Liver (tissue), 9 donors: ENCODE results near the gene FRG1. TPM values are rescaled to one million over a fixed set of nuclear protein-coding genes. Genes with fewer than 3 reads are reported as not detected.
"Not testable (repeated sequence)": the region's sequence is repeated elsewhere in the genome, so short reads cannot be mapped to it uniquely, and the experiment has no call there.

Experiments
- DNase-seq: peaks from one replicate; pipeline ENCODE4 v3.0.0-alpha.2; 2017; ENCODE audit warnings: low spot score
- H3K27ac ChIP-seq, 2 donors: one replicate each; pipeline ENCODE4 v1.7.0; 2013; ENCODE audit warnings: inconsistent platforms in 2 of 2, low read length in 2 of 2, control low read depth in 1 of 2, low read depth in 1 of 2, mild to moderate bottlenecking in 1 of 2
- H3K27me3 ChIP-seq, 4 donors: one replicate each; pipeline versions ENCODE4 v1.6.1 to v1.7.0; 2013; ENCODE audit warnings: low read length in 3 of 4, inconsistent platforms in 1 of 4, mild to moderate bottlenecking in 1 of 4, moderate library complexity in 1 of 4; ENCODE audit not compliant: control insufficient read depth in 4 of 4, insufficient read depth in 4 of 4
- H3K36me3 ChIP-seq, 4 donors: one replicate each; pipeline versions ENCODE4 v1.6.1 to v1.7.0; 2013; ENCODE audit warnings: low read length in 3 of 4, mild to moderate bottlenecking in 3 of 4, low read depth in 1 of 4, moderate library complexity in 1 of 4; ENCODE audit not compliant: control insufficient read depth in 4 of 4, insufficient read depth in 3 of 4
- H3K4me1 ChIP-seq, 4 donors: one replicate each; pipeline versions ENCODE4 v1.6.1 to v1.7.0; 2013; ENCODE audit warnings: low read length in 3 of 4, mild to moderate bottlenecking in 3 of 4, moderate library complexity in 1 of 4; ENCODE audit not compliant: control insufficient read depth in 4 of 4, insufficient read depth in 4 of 4
- H3K4me3 ChIP-seq, 3 donors: one replicate each; pipeline versions ENCODE4 v1.6.1 to v1.7.0; 2013; ENCODE audit warnings: low read length in 3 of 3, control low read depth in 1 of 3, low read depth in 1 of 3, mild to moderate bottlenecking in 1 of 3
- H3K9ac ChIP-seq, 2 donors: one replicate each; pipeline ENCODE4 v1.7.0; 2013; ENCODE audit warnings: low read length in 2 of 2, mild to moderate bottlenecking in 2 of 2, moderate library complexity in 2 of 2, control low read depth in 1 of 2, low read depth in 1 of 2
- H3K9me3 ChIP-seq, 4 donors: one replicate each; pipeline versions ENCODE4 v1.6.1 to v1.7.0; 2013; ENCODE audit warnings: low read length in 3 of 4; ENCODE audit not compliant: control insufficient read depth in 4 of 4
- CTCF ChIP-seq: fragments of 150-350 bp; IDR thresholded peaks from 2 replicates; pipeline ENCODE4 v1.5.1; 2017; ENCODE audit warnings: improper control_type of control experiment, low read depth, low read length; ENCODE audit not compliant: missing input control
- FOXA1 ChIP-seq: IDR thresholded peaks from 2 replicates; pipeline ENCODE4 v1.6.1; 2016; ENCODE audit warnings: antibody characterized with exemption
- HNF4G ChIP-seq: IDR thresholded peaks from 2 replicates; pipeline ENCODE4 v1.6.1; 2016; ENCODE audit warnings: antibody characterized with exemption
- NR2F2 ChIP-seq: IDR thresholded peaks from 2 replicates; pipeline ENCODE4 v1.6.1; 2016; ENCODE audit warnings: antibody characterized with exemption
- WGBS: extraction: QIAGEN DNeasy Blood & Tissue Kit; methylation state at CpG from one replicate; pipeline ENCODE4 v1.1.7; 2013; 5-methylcytosine and 5-hydroxymethylcytosine counted together
- polyA plus RNA-seq, 2 donors: library from polyadenylated mRNA; stranded (reverse) in 1 of 2; unstranded in 1 of 2; fragments of 200-250 nt in 1 of 2; fragments of >200 nt in 1 of 2; fragmentation: Nextera tagmentation in 1 of 2; extraction: Ambion mirVana in 1 of 2; gene quantifications; one replicate each; pipeline versions ENCODE4 v1.2.1 to v1.2.3, GENCODE V29; 2013 to 2015
- total RNA-seq, 2 donors: library from RNA; depleted of rRNA; stranded (reverse); fragments of >200 nt; gene quantifications; one replicate each; pipeline ENCODE4 v1.2.3, GENCODE V29; 2014
- donor health status: healthy.
- donor health status: healthy.
- donor health status: healthy.
- donor health status: healthy.
- donor health status: healthy.

The FRG1 gene
- total and polyA plus RNA-seq, 4 donors = 11.5 to 19.5 (median 16.4) TPM

- not testable (repeated sequence) for H3K4me3 ChIP-seq, H3K27me3 ChIP-seq, DNase-seq, H3K27ac ChIP-seq, H3K9me3 ChIP-seq, H3K36me3 ChIP-seq, H3K9ac ChIP-seq
- 86% methylated on average over 5 of the region's 5 CpGs for WGBS
- H3K4me1 ChIP-seq = peaks cover 5 to 13% (median 10%) of the 10 kb centered on the region in 4 donors
Observed at GRCh38 chr4:189944077-189944476, 3.4 kb downstream of the FRG1 start.

GRCh38 chr4:189946906-189947305 is 6.2 kb downstream of the FRG1 start:
- not testable (repeated sequence) for H3K9ac ChIP-seq, H3K27ac ChIP-seq, H3K36me3 ChIP-seq, H3K4me1 ChIP-seq, DNase-seq, H3K9me3 ChIP-seq, H3K4me3 ChIP-seq, H3K27me3 ChIP-seq
- 95% methylated on average over 13 of the region's 13 CpGs for WGBS

- not testable (repeated sequence) for H3K9ac ChIP-seq, DNase-seq, H3K4me3 ChIP-seq, H3K36me3 ChIP-seq, H3K27ac ChIP-seq, H3K4me1 ChIP-seq, H3K9me3 ChIP-seq, H3K27me3 ChIP-seq
- 83% methylated on average over 7 of the region's 7 CpGs for WGBS
Observed at GRCh38 chr4:189948486-189948885, 7.8 kb downstream of the FRG1 start.

- not testable (repeated sequence) for H3K4me1 ChIP-seq, DNase-seq, H3K9ac ChIP-seq, H3K36me3 ChIP-seq, H3K27ac ChIP-seq, H3K4me3 ChIP-seq, H3K9me3 ChIP-seq, H3K27me3 ChIP-seq
- WGBS = 31% methylated on average over 1 of the region's 1 CpG
Observed at GRCh38 chr4:189969291-189969690, 28.6 kb downstream of the FRG1 start.

GRCh38 chr4:189973646-189974045 is 33.0 kb downstream of the FRG1 start:
- no peaks in the 10 kb centered on the region for H3K4me1 ChIP-seq
- H3K27me3 ChIP-seq = no peaks in the 10 kb centered on the region
- DNase-seq = no peak

More at GRCh38 chr4:189973646-189974045, 33.0 kb downstream of the FRG1 start:
- no peak overlapping the region for H3K4me3 ChIP-seq
- peaks cover 0 to 3% (median 0%) of the 10 kb centered on the region in 4 donors for H3K9me3 ChIP-seq
- H3K36me3 ChIP-seq = no peaks in the 10 kb centered on the region
- TF ChIP-seq FOXA1 (no peak), HNF4G (no peak), NR2F2 (no peak), CTCF (no peak)
- H3K9ac ChIP-seq = no peak overlapping the region
- no peak overlapping the region for H3K27ac ChIP-seq
